K562 (cell line): ENCODE measurements around the gene ZFPM1. TPM values are rescaled to one million over a fixed set of nuclear protein-coding genes. Genes with fewer than 3 reads are reported as not detected.

ENCODE experiments used
- PTRF ChIP-seq: fragments of 450-650 bp; IDR thresholded peaks from 2 replicates; pipeline ENCODE4 v1.6.1; 2016; ENCODE audit warnings: mild to moderate bottlenecking, missing genetic modification characterization, missing compliant biosample characterization
- RBM25 ChIP-seq: fragments of 200-400 bp; formaldehyde crosslinking; IDR thresholded peaks from 2 replicates; pipeline ENCODE4 v1.6.1; 2018; ENCODE audit warnings: low read length, low read depth, moderate library complexity; ENCODE audit not compliant: severe bottlenecking
- SMARCA4 ChIP-seq: fragments of 450-650 bp; IDR thresholded peaks from 2 replicates; pipeline ENCODE4 v1.6.1; 2016
- TAF1 ChIP-seq: IDR thresholded peaks from 2 replicates; pipeline ENCODE4 v1.6.1; 2011; ENCODE audit warnings: mild to moderate bottlenecking, low read length, moderate library complexity; ENCODE audit not compliant: insufficient read depth, control insufficient read depth, severe bottlenecking; ENCODE audit errors: extremely low read depth
- TAF9B ChIP-seq: fragments of 450-650 bp; IDR thresholded peaks from 2 replicates; pipeline ENCODE4 v1.6.1; 2018; ENCODE audit warnings: mild to moderate bottlenecking; ENCODE audit not compliant: partially characterized antibody
- XRCC4 ChIP-seq: IDR thresholded peaks from one replicate; pipeline ENCODE4 v1.6.1; 2011; ENCODE audit not compliant: insufficient read depth, insufficient read length; ENCODE audit errors: extremely low read depth
- ZNF134 ChIP-seq: fragments of 250-450 bp; sonication (Bioruptor Pico); conservative IDR thresholded peaks from 2 replicates; pipeline ENCODE4 v1.4.0; 2020
- ZNF778 ChIP-seq: fragments of 450-650 bp; formaldehyde crosslinking; IDR thresholded peaks from 2 replicates; pipeline ENCODE4 v1.4.0; 2020; ENCODE audit warnings: mild to moderate bottlenecking, moderate library complexity
- polyA plus RNA-seq, 8 experiments: library from polyadenylated mRNA; depleted of rRNA in 4 of 8; stranded (reverse) in 5 of 8; unstranded in 3 of 8; fragments of >200 nt; fragmentation: Nextera tagmentation in 2 of 8; fragmentation: Illumina TruSeq in 1 of 8; extraction: Ambion mirVana in 2 of 8; extraction: Trizol in 1 of 8; gene quantifications; 2 replicates each; pipeline versions ENCODE4 v1.2.1 to v1.2.3, GENCODE V29; 2011 to 2014; ENCODE audit warnings: inconsistent platforms in 1 of 8, missing spikeins in 1 of 8
- total RNA-seq, 7 experiments: library from RNA; depleted of rRNA in 6 of 7; stranded (reverse); fragments of >200 nt in 6 of 7; fragmentation: Illumina TruSeq in 2 of 7; extraction: Trizol in 2 of 7; gene quantifications; 2 replicates each; pipeline versions ENCODE4 v1.2.1 to v1.2.3, GENCODE V29; 2011 to 2021; ENCODE audit warnings: low replicate concordance in 1 of 7
- TF ChIP-seq, protein P1 (sequence below): fragments of 250-450 bp; sonication (Bioruptor Pico); IDR thresholded peaks from 2 replicates; pipeline ENCODE4 v1.5.0; 2021; ENCODE audit warnings: mild to moderate bottlenecking, borderline replicate concordance
- TF ChIP-seq, protein P2 (sequence below): fragments of 250-450 bp; sonication (Bioruptor Pico); IDR thresholded peaks from 2 replicates; pipeline ENCODE4 v1.5.1; 2021; ENCODE audit warnings: mild to moderate bottlenecking
- TF ChIP-seq, protein P3 (sequence below): IDR thresholded peaks from 2 replicates; pipeline ENCODE4 v1.6.1; 2014; ENCODE audit warnings: antibody characterized with exemption
- TF ChIP-seq, protein P4 (sequence below): IDR thresholded peaks from 3 replicates; pipeline ENCODE4 v1.6.1; 2011; ENCODE audit warnings: borderline replicate concordance, mild to moderate bottlenecking; ENCODE audit not compliant: insufficient read length, insufficient read depth
- TF ChIP-seq, protein P5 (sequence below): sonication (generic); formaldehyde crosslinking; IDR thresholded peaks from 2 replicates; pipeline ENCODE4 v1.8.0; 2022; ENCODE audit warnings: missing genetic modification reagents, mild to moderate bottlenecking, moderate library complexity, borderline replicate concordance
- TF ChIP-seq, protein P6 (sequence below): fragments of 250-450 bp; sonication (Bioruptor Pico); IDR thresholded peaks from 2 replicates; pipeline ENCODE4 v1.6.1; 2021; ENCODE audit warnings: mild to moderate bottlenecking
- TF ChIP-seq, protein P7 (sequence below): fragments of 450-650 bp; formaldehyde crosslinking; IDR thresholded peaks from 2 replicates; pipeline ENCODE4 v1.4.0; 2020; ENCODE audit warnings: mild to moderate bottlenecking
- TF ChIP-seq, protein P8 (sequence below): fragments of 250-450 bp; sonication (Bioruptor Pico); IDR thresholded peaks from 2 replicates; pipeline ENCODE4 v1.9.0; 2021; ENCODE audit warnings: mild to moderate bottlenecking

Gene ZFPM1
- total and polyA plus RNA-seq, 9 of the 15 experiments (the other 6 are each of a cell fraction or from before 2014, with no cell fraction given): 0.03 to 35.9 (median 1.4) TPM

DNA sequence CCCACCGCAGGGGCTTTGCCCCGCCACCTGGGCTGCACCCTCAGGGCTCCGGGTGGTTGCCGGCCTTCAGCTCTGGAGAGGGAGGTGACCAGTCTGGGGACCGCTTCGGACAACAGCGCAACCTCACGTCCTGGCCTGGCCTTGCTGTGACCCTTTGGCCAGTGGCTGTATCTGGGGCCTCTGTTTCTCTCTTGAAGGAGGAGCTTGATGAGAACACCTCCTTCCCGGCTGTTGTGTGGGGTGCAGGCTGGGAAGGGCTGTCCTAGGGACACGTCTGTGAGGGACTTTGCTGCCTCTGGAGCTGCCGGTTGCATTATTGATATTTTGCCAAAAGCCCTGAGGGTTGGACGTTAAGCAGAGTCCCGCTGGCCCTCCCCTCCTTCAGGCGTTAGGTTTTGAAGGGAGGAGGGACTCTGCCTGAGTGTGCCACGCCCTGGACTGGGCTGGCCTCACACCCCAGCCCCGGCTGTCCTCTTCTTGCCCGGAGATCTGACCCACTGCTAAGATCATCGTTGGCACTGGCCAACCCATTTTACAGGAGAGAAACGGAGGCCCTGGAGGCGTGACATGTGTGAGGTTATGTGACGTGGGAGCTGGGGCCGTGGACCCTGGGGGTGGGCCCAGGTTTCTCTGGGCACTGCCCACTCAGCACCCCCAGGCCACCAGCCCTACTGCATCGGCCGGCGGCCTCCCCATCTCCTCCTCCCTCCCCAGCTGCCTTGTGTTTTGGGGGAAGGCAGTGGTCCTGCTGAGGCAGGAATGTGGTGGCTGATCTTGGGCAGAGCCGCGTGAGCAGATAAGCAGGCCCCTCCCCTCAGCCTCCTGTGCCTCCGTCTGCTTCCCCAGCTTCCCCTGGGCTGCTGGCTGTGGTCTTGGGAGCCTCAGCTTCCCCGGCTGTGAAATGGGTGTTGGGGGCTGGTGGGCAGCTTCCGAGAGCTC lies 8.5 kb downstream of the ZFPM1 start (continued):
- TF ChIP-seq, protein P1, sequence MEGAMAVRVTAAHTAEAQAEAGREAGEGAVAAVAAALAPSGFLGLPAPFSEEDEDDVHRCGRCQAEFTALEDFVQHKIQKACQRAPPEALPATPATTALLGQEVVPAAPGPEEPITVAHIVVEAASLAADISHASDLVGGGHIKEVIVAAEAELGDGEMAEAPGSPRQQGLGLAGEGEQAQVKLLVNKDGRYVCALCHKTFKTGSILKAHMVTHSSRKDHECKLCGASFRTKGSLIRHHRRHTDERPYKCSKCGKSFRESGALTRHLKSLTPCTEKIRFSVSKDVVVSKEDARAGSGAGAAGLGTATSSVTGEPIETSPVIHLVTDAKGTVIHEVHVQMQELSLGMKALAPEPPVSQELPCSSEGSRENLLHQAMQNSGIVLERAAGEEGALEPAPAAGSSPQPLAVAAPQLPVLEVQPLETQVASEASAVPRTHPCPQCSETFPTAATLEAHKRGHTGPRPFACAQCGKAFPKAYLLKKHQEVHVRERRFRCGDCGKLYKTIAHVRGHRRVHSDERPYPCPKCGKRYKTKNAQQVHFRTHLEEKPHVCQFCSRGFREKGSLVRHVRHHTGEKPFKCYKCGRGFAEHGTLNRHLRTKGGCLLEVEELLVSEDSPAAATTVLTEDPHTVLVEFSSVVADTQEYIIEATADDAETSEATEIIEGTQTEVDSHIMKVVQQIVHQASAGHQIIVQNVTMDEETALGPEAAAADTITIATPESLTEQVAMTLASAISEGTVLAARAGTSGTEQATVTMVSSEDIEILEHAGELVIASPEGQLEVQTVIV (CRISPR knock-in tag): no peak
- no peak for TF ChIP-seq ZNF778
- TF ChIP-seq, protein P2, sequence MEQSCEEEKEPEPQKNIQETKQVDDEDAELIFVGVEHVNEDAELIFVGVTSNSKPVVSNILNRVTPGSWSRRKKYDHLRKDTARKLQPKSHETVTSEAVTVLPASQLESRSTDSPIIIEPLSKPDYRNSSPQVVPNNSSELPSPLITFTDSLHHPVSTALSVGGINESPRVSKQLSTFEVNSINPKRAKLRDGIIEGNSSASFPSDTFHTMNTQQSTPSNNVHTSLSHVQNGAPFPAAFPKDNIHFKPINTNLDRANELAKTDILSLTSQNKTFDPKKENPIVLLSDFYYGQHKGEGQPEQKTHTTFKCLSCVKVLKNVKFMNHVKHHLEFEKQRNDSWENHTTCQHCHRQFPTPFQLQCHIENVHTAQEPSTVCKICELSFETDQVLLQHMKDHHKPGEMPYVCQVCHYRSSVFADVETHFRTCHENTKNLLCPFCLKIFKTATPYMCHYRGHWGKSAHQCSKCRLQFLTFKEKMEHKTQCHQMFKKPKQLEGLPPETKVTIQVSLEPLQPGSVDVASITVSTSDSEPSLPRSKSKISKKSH (CRISPR knock-in tag): no peak
- TF ChIP-seq, protein P3, sequence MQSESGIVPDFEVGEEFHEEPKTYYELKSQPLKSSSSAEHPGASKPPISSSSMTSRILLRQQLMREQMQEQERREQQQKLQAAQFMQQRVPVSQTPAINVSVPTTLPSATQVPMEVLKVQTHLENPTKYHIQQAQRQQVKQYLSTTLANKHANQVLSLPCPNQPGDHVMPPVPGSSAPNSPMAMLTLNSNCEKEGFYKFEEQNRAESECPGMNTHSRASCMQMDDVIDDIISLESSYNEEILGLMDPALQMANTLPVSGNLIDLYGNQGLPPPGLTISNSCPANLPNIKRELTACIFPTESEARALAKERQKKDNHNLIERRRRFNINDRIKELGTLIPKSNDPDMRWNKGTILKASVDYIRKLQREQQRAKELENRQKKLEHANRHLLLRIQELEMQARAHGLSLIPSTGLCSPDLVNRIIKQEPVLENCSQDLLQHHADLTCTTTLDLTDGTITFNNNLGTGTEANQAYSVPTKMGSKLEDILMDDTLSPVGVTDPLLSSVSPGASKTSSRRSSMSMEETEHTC: no peak
- TF ChIP-seq ZNF134: no peak
- no peak for TF ChIP-seq PTRF (tag)
- TF ChIP-seq, protein P4, sequence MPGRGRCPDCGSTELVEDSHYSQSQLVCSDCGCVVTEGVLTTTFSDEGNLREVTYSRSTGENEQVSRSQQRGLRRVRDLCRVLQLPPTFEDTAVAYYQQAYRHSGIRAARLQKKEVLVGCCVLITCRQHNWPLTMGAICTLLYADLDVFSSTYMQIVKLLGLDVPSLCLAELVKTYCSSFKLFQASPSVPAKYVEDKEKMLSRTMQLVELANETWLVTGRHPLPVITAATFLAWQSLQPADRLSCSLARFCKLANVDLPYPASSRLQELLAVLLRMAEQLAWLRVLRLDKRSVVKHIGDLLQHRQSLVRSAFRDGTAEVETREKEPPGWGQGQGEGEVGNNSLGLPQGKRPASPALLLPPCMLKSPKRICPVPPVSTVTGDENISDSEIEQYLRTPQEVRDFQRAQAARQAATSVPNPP: no peak
- TF ChIP-seq, protein P5, sequence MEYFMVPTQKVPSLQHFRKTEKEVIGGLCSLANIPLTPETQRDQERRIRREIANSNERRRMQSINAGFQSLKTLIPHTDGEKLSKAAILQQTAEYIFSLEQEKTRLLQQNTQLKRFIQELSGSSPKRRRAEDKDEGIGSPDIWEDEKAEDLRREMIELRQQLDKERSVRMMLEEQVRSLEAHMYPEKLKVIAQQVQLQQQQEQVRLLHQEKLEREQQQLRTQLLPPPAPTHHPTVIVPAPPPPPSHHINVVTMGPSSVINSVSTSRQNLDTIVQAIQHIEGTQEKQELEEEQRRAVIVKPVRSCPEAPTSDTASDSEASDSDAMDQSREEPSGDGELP (CRISPR knock-in tag): peak; percentile 62; the same call in 1 of the 2 replicates
- TF ChIP-seq, protein P6, sequence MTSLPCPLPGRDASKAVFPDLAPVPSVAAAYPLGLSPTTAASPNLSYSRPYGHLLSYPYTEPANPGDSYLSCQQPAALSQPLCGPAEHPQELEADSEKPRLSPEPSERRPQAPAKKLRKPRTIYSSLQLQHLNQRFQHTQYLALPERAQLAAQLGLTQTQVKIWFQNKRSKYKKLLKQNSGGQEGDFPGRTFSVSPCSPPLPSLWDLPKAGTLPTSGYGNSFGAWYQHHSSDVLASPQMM (CRISPR knock-in tag): no peak
- TF ChIP-seq, protein P7, sequence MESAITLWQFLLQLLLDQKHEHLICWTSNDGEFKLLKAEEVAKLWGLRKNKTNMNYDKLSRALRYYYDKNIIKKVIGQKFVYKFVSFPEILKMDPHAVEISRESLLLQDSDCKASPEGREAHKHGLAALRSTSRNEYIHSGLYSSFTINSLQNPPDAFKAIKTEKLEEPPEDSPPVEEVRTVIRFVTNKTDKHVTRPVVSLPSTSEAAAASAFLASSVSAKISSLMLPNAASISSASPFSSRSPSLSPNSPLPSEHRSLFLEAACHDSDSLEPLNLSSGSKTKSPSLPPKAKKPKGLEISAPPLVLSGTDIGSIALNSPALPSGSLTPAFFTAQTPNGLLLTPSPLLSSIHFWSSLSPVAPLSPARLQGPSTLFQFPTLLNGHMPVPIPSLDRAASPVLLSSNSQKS (CRISPR knock-in tag): no peak
- TF ChIP-seq XRCC4: no peak
- TF ChIP-seq SMARCA4: no peak
- TF ChIP-seq RBM25: peak; percentile 64
- TF ChIP-seq TAF9B: no peak
- no peak for TF ChIP-seq TAF1
- TF ChIP-seq, protein P8, sequence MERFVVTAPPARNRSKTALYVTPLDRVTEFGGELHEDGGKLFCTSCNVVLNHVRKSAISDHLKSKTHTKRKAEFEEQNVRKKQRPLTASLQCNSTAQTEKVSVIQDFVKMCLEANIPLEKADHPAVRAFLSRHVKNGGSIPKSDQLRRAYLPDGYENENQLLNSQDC (CRISPR knock-in tag): no peak
